Colonic mucosa (tissue), 4 donors: ENCODE measurements around the gene CALY. TPM values are rescaled to one million over a fixed set of nuclear protein-coding genes. Genes with fewer than 3 reads are reported as not detected.
A peak's percentile ranks its signal among the peaks of the same experiment; 100 is the strongest.

Experiments used
- DNase-seq: peaks from one replicate; pipeline ENCODE4 v3.0.0-alpha.2; 2020
- H3K27ac ChIP-seq: fragments of 200-600 bp; one replicate; pipeline ENCODE4 v1.8.0; 2021
- H3K27me3 ChIP-seq: fragments of 200-600 bp; one replicate; pipeline ENCODE4 v1.8.0; 2021
- H3K36me3 ChIP-seq: fragments of 200-600 bp; one replicate; pipeline ENCODE4 v1.8.0; 2021
- H3K4me1 ChIP-seq: fragments of 200-600 bp; one replicate; pipeline ENCODE4 v1.8.0; 2021; ENCODE audit warnings: mild to moderate bottlenecking
- H3K4me3 ChIP-seq: fragments of 200-600 bp; one replicate; pipeline ENCODE4 v1.8.0; 2021
- H3K9ac ChIP-seq, 2 donors: one replicate each; pipeline ENCODE4 v1.7.0; 2013; ENCODE audit warnings: control low read depth in 2 of 2, low read depth in 2 of 2, low read length in 2 of 2
- H3K9me3 ChIP-seq: fragments of 200-600 bp; one replicate; pipeline ENCODE4 v1.8.0; 2021
- CTCF ChIP-seq: fragments of 200-600 bp; IDR thresholded peaks from one replicate; pipeline ENCODE4 v1.8.0; 2022; ENCODE audit warnings: antibody characterized with exemption, mild to moderate bottlenecking
- intact Hi-C: fragments of 100-400 bp; cut with DNase I; formaldehyde crosslinking; loops from one replicate; pipeline ENCODE4 v1.14.1; 2022
- total RNA-seq, 2 donors: library from RNA; stranded (reverse); fragmentation: NEBNext Ultra II Directional in 1 of 2; extraction: Animal tissue kit (Norgen Biotek cat#: 25700) in 1 of 2; gene quantifications; one replicate each; pipeline ENCODE4 v1.2.1, GENCODE V29; 2021
- donor health status: healthy.
- donor health status: DM: no; HTN: no; CAD: no.
- donor health status: DM: no; HTN: no; CAD: no.

CALY gene
- total RNA-seq, 2 donors from 2014 or later = 1.6 TPM; not detected in 1

- DNase-seq = no peak
- intact Hi-C loops = loop anchor here (5.0 kb wide), 1 partner anchor 45 kb away; no protein-coding TSS in a partner anchor
- Histone ChIP-seq H3K9me3 (no peaks in the 10 kb centered on the region), H3K4me3 (no peak overlapping the region), H3K27ac (no peak overlapping the region), H3K27me3 (no peaks in the 10 kb centered on the region), H3K9ac (peak overlapping the region in 1 of 2 donors; percentile 99), H3K4me1 (no peaks in the 10 kb centered on the region), H3K36me3 (no peaks in the 10 kb centered on the region)
- no peak for TF ChIP-seq CTCF
Measured at GRCh38 chr10:133306941-133307379, 29.7 kb downstream of the CALY start.

GRCh38 chr10:133306097-133306476 lies 30.6 kb downstream of the CALY start:
- intact Hi-C loops = loop anchor here (5.0 kb wide), 1 partner anchor 44 kb away; no protein-coding TSS in a partner anchor
- H3K9me3 ChIP-seq = no peaks in the 10 kb centered on the region
- no peaks in the 10 kb centered on the region for H3K27me3 ChIP-seq
- no peak for DNase-seq
- no peak overlapping the region for H3K27ac ChIP-seq
- no peaks in the 10 kb centered on the region for H3K4me1 ChIP-seq
- H3K36me3 ChIP-seq = no peaks in the 10 kb centered on the region
- H3K4me3 ChIP-seq = no peak overlapping the region
- H3K9ac ChIP-seq = no peak overlapping the region
- TF ChIP-seq CTCF = no peak

GRCh38 chr10:133303206-133303605 lies 33.5 kb downstream of the CALY start:
- H3K9ac ChIP-seq = no peak overlapping the region
- H3K27me3 ChIP-seq = no peaks in the 10 kb centered on the region
- no peak overlapping the region for H3K27ac ChIP-seq
- TF ChIP-seq CTCF = no peak
- no peak for DNase-seq
- intact Hi-C loops = no loop called here
- H3K9me3 ChIP-seq = no peaks in the 10 kb centered on the region
- no peak overlapping the region for H3K4me3 ChIP-seq
- peaks cover 21% of the 10 kb centered on the region for H3K36me3 ChIP-seq
- H3K4me1 ChIP-seq = no peaks in the 10 kb centered on the region

- no peak overlapping the region for H3K4me3 ChIP-seq
- TF ChIP-seq CTCF = no peak
- no peak overlapping the region for H3K27ac ChIP-seq
- H3K27me3 ChIP-seq = no peaks in the 10 kb centered on the region
- intact Hi-C loops = no loop called here
- DNase-seq = no peak
- H3K36me3 ChIP-seq = peaks cover 25% of the 10 kb centered on the region
- no peaks in the 10 kb centered on the region for H3K4me1 ChIP-seq
- H3K9me3 ChIP-seq = no peaks in the 10 kb centered on the region
- H3K9ac ChIP-seq = no peak overlapping the region
Measured at GRCh38 chr10:133302230-133302629, 34.5 kb downstream of the CALY start.

GRCh38 chr10:133299738-133300137 lies 37.0 kb downstream of the CALY start:
- no peak for TF ChIP-seq CTCF
- H3K9me3 ChIP-seq = no peaks in the 10 kb centered on the region
- no peaks in the 10 kb centered on the region for H3K27me3 ChIP-seq
- H3K4me1 ChIP-seq = no peaks in the 10 kb centered on the region
- no peak for DNase-seq
- intact Hi-C loops = loop anchor here (10.0 kb wide), 1 partner anchor 155 kb away; no protein-coding TSS in a partner anchor
- H3K27ac ChIP-seq = no peak overlapping the region
- peaks cover 46% of the 10 kb centered on the region for H3K36me3 ChIP-seq
- H3K4me3 ChIP-seq = no peak overlapping the region
- H3K9ac ChIP-seq = no peak overlapping the region
